Ovary (tissue), 9 donors: ENCODE measurements around the gene DCX. TPM values are rescaled to one million over a fixed set of nuclear protein-coding genes. Genes with fewer than 3 reads are reported as not detected.

Experiments
- DNase-seq, 5 donors: peaks; one replicate each; pipeline ENCODE4 v3.0.0-alpha.2; 2019 to 2020
- H3K27ac ChIP-seq, 2 donors: fragments of 200-600 bp; one replicate each; pipeline versions ENCODE4 v1.5.1 to v1.8.0; 2019 to 2022
- H3K27me3 ChIP-seq: fragments of 200-600 bp; one replicate; pipeline ENCODE4 v1.8.0; 2022
- H3K36me3 ChIP-seq: fragments of 200-600 bp; sonication (generic); one replicate; pipeline ENCODE4 v1.5.1; 2019
- H3K4me1 ChIP-seq: one replicate; pipeline ENCODE4 v1.8.1; 2013; ENCODE audit warnings: mild to moderate bottlenecking, moderate library complexity; ENCODE audit not compliant: insufficient read depth
- H3K4me3 ChIP-seq: fragments of 200-600 bp; sonication (generic); one replicate; pipeline ENCODE4 v1.5.1; 2017
- H3K9me3 ChIP-seq, 2 donors: fragments of 200-600 bp in 1 of 2; sonication (generic) in 1 of 2; one replicate each; pipeline versions ENCODE4 v1.5.1 to v1.8.1; 2013 to 2019; ENCODE audit warnings: mild to moderate bottlenecking in 1 of 2, moderate library complexity in 1 of 2
- CTCF ChIP-seq, 3 donors: fragments of 450-650 bp in 2 of 3; fragments of 200-600 bp in 1 of 3; IDR thresholded peaks; one replicate each; pipeline versions ENCODE4 v1.5.1 to v1.8.0; 2016 to 2022; ENCODE audit warnings: antibody characterized with exemption in 3 of 3, mild to moderate bottlenecking in 1 of 3
- EP300 ChIP-seq: sonication (generic); formaldehyde crosslinking; IDR thresholded peaks from one replicate; pipeline ENCODE4 v1.6.1; 2017; ENCODE audit warnings: antibody characterized with exemption
- POLR2A ChIP-seq: fragments of 450-650 bp; IDR thresholded peaks from one replicate; pipeline ENCODE4 v1.6.1; 2017; ENCODE audit warnings: antibody characterized with exemption, mild to moderate bottlenecking, moderate library complexity
- WGBS, 3 donors: extraction: QIAGEN DNeasy Blood & Tissue Kit in 1 of 3; methylation state at CpG; one replicate each; pipeline versions ENCODE4 v1.1.5 to v1.1.7; 2013 to 2017; 5-methylcytosine and 5-hydroxymethylcytosine counted together
- intact Hi-C, 4 donors: fragments of 100-400 bp; cut with DNase I; formaldehyde crosslinking; loops; one replicate each; pipeline versions ENCODE4 v1.11.0 to v1.15.1; 2022 to 2023
- polyA plus RNA-seq, 2 donors: library from polyadenylated mRNA; stranded (reverse); fragments of 200-250 nt in 1 of 2; fragments of 350-450 nt in 1 of 2; fragmentation: Illumina TruSeq in 1 of 2; extraction: RNeasy Lipid Tissue Mini Kit (QIAGEN cat#74804) in 1 of 2; gene quantifications; one replicate each; pipeline ENCODE4 v1.2.3, GENCODE V29; 2013 to 2014
- total RNA-seq, 7 donors: library from RNA; depleted of rRNA in 2 of 7; stranded (reverse); fragments of >200 nt in 2 of 7; fragmentation: NEBNext Ultra II Directional in 3 of 7; extraction: Animal tissue kit (Norgen Biotek cat#: 25700) in 3 of 7; gene quantifications; one replicate each; pipeline versions ENCODE4 v1.1.0 to v1.2.4, GENCODE V29; 2016 to 2023
- donor health status: DM: no; HTN: no; CAD: no; lungs with moderate emphysema.
- donor health status: DM: no; HTN: no; CAD: no.
- donor health status: Bipolar disorder and iron deficiency.
- donor health status: DM: yes; HTN: yes; CAD: no.
- donor health status: DM: no; HTN: no; CAD: no.
- donor health status: DM: yes; HTN: yes; CAD: no.

The DCX gene
- total and polyA plus RNA-seq, 9 donors = 0.02 to 0.22 (median 0.09) TPM; not detected in 3

- intact Hi-C loops = no loop called here
- no peak overlapping the region for H3K27ac ChIP-seq
- no peaks in the 10 kb centered on the region for H3K27me3 ChIP-seq
- TF ChIP-seq EP300 (no peak), CTCF (IDR thresholded peaks at IDR 0.05) (no peak), POLR2A (no peak)
- H3K36me3 ChIP-seq = no peaks in the 10 kb centered on the region
- no peaks in the 10 kb centered on the region for H3K9me3 ChIP-seq
- H3K4me3 ChIP-seq = no peak overlapping the region
- no peaks in the 10 kb centered on the region for H3K4me1 ChIP-seq
- no peak for DNase-seq
Measured at GRCh38 chrX:111318901-111319300, 93.1 kb downstream of the DCX start.

DNA sequence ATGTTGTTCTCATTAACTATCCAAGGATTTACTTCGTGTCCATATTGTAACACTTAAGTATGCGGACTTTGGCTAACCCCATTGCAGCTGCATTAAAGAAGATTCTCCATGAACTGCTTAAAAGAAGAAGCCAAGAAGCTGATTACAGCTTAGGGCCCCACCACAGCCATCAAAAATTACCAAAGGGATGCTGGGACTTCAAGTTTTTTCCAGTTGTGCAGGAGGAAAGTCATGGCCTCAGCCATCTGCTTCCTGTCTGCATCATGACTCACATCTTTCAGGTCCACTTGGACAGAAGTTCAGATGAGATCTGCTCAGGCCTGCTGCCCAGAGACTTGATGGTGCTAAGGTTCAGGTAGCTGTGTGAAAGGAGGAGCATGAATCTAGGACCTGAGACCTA, 102.9 kb downstream of the DCX start:
- intact Hi-C loops = no loop called here
- H3K36me3 ChIP-seq = no peaks in the 10 kb centered on the region
- TF ChIP-seq POLR2A (no peak), CTCF (IDR thresholded peaks at IDR 0.05) (no peak), EP300 (no peak)
- no peak for DNase-seq
- WGBS, 3 donors = 41 to 65% (median 62%) methylated on average over 2 of the region's 2 CpGs
- no peak overlapping the region for H3K27ac ChIP-seq
- no peaks in the 10 kb centered on the region for H3K9me3 ChIP-seq
- H3K4me1 ChIP-seq = no peaks in the 10 kb centered on the region
- no peaks in the 10 kb centered on the region for H3K27me3 ChIP-seq
- no peak overlapping the region for H3K4me3 ChIP-seq

DNA sequence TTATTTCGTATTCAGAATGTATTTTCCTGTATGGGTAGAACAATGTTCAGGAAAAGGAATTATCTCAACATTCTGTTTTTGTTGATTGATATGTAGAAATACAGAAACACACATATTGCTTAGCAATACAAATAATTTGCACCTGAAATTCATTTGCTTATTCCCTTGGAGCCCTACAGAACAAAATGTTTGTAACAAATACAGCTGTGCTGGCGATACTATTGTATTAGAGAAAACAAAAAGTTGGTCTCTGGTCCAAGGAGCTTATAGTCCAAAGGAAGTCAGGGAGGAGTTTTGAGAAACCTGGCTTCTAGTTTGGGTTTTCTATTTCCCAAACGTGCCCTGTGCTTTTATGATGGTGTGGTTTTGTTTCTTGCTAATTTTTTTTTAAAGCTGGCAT, 104.0 kb downstream of the DCX start:
- intact Hi-C loops = no loop called here
- no peaks in the 10 kb centered on the region for H3K9me3 ChIP-seq
- TF ChIP-seq CTCF (IDR thresholded peaks at IDR 0.05) = no peak
- TF ChIP-seq EP300 = no peak
- TF ChIP-seq POLR2A = no peak
- no peaks in the 10 kb centered on the region for H3K27me3 ChIP-seq
- H3K4me1 ChIP-seq = no peaks in the 10 kb centered on the region
- no peak overlapping the region for H3K27ac ChIP-seq
- WGBS, 3 donors = 36 to 50% (median 43%) methylated on average over 3 of the region's 3 CpGs
- H3K36me3 ChIP-seq = no peaks in the 10 kb centered on the region
- H3K4me3 ChIP-seq = no peak overlapping the region
- no peak for DNase-seq

- Histone ChIP-seq H3K9me3 (no peaks in the 10 kb centered on the region), H3K4me1 (no peaks in the 10 kb centered on the region), H3K4me3 (no peak overlapping the region), H3K36me3 (no peaks in the 10 kb centered on the region), H3K27ac (no peak overlapping the region), H3K27me3 (no peaks in the 10 kb centered on the region)
- intact Hi-C loops = no loop called here
- no peak for TF ChIP-seq POLR2A
- TF ChIP-seq CTCF (IDR thresholded peaks at IDR 0.05) = no peak
- TF ChIP-seq EP300 = no peak
- DNase-seq = no peak
- 42 to 53% (median 49%) methylated on average over 2 of the region's 2 CpGs for WGBS, 3 donors
Measured at GRCh38 chrX:111302284-111302683, 109.7 kb downstream of the DCX start.

GRCh38 chrX:111288841-111289240, 123.2 kb downstream of the DCX start:
- intact Hi-C loops = no loop called here
- H3K4me1 ChIP-seq = no peaks in the 10 kb centered on the region
- H3K36me3 ChIP-seq = no peaks in the 10 kb centered on the region
- WGBS, 3 donors = 75 to 78% (median 75%) methylated on average over 3 of the region's 3 CpGs
- no peaks in the 10 kb centered on the region for H3K9me3 ChIP-seq
- DNase-seq = no peak
- no peak overlapping the region for H3K27ac ChIP-seq
- H3K4me3 ChIP-seq = no peak overlapping the region
- no peaks in the 10 kb centered on the region for H3K27me3 ChIP-seq
- TF ChIP-seq POLR2A (no peak), CTCF (IDR thresholded peaks at IDR 0.05) (no peak), EP300 (no peak)
